GM12878 (cell line): ENCODE results near the gene GFRA1. TPM values are rescaled to one million over a fixed set of nuclear protein-coding genes. Genes with fewer than 3 reads are reported as not detected.

Experiments
- ATAC-seq: fragments of 200-7000 bp; cut with Tn5 transposase; 3 replicates; pipeline ENCODE4 v1.9.1; 2020; ENCODE audit warnings: mild to moderate bottlenecking, moderate library complexity
- BruUV-seq: library from RNA; stranded (reverse); fragments of 400-500 nt; replicated peaks from 2 replicates; lab custom pipeline; 2021; lab: Mats Ljungman, UMichigan
- CTCF ChIA-PET: fragments of 300-600 bp; sonication (Branson Sonifier 250); formaldehyde crosslinking; extraction: SDS; loops from one replicate; lab custom pipeline; 2021; ENCODE audit warnings: inconsistent platforms; lab: Yijun Ruan, JAX
- POLR2A ChIA-PET: fragments of 350-600 bp; formaldehyde crosslinking; extraction: SDS; loops from one replicate; lab custom pipeline; 2021; ENCODE audit warnings: inconsistent platforms; lab: Charles Lee
- RAD21 ChIA-PET: fragments of 300-600 bp; sonication (Branson Sonifier 250); formaldehyde crosslinking; loops from one replicate; lab custom pipeline; 2023; ENCODE audit warnings: antibody characterized with exemption; ENCODE audit not compliant: unreplicated experiment; lab: Charles Lee
- SMC1A ChIA-PET: fragments of 300-600 bp; sonication (Branson Sonifier 250); formaldehyde crosslinking; loops from one replicate; lab custom pipeline; 2023; ENCODE audit not compliant: unreplicated experiment, uncharacterized antibody; lab: Charles Lee
- DNase-seq: peaks from one replicate; pipeline ENCODE4 v3.0.0-alpha.2; 2011; ENCODE audit warnings: low read depth, low spot score
- FAIRE-seq: peaks from 3 replicates; lab custom pipeline; 2011; peaks lifted over from hg19 to GRCh38; lab: Jason Lieb, UNC
- H2AFZ ChIP-seq: 2 replicates; pipeline ENCODE4 v1.6.0; 2011; ENCODE audit warnings: low read depth, low read length, control low read depth; ENCODE audit not compliant: control insufficient read depth
- H3K27ac ChIP-seq: 2 replicates; pipeline ENCODE4 v1.5.1; 2011; ENCODE audit warnings: control low read depth; ENCODE audit not compliant: control insufficient read depth, insufficient read depth
- H3K27me3 ChIP-seq, 2 experiments: replicated peaks in 1 of 2; 2 replicates each; pipeline versions ENCODE4 v1.6.0 to v1.6.1; 2011; ENCODE audit warnings: low read length in 1 of 2; ENCODE audit not compliant: control insufficient read depth in 2 of 2, insufficient read depth in 2 of 2
- H3K36me3 ChIP-seq, 2 experiments: 2 replicates each; pipeline ENCODE4 v1.5.1; 2011; ENCODE audit warnings: low read length in 1 of 2; ENCODE audit not compliant: control insufficient read depth in 2 of 2, insufficient read depth in 2 of 2
- H3K4me1 ChIP-seq: 2 replicates; pipeline ENCODE4 v1.6.1; 2011; ENCODE audit warnings: mild to moderate bottlenecking, low read length, moderate library complexity, mixed read lengths; ENCODE audit not compliant: control insufficient read depth, insufficient read depth
- H3K4me2 ChIP-seq: 2 replicates; pipeline ENCODE4 v1.6.0; 2011; ENCODE audit warnings: control low read depth; ENCODE audit not compliant: control insufficient read depth, insufficient read depth
- H3K4me3 ChIP-seq: fragments of 200-600 bp; sonication (generic); 2 replicates; pipeline ENCODE4 v1.5.1; 2016
- H3K79me2 ChIP-seq: 2 replicates; pipeline ENCODE4 v1.6.0; 2011; ENCODE audit warnings: low read length; ENCODE audit not compliant: control insufficient read depth, insufficient read depth
- H3K9ac ChIP-seq: 2 replicates; pipeline ENCODE4 v1.8.0; 2011; ENCODE audit warnings: low read length, control low read depth, mixed read lengths; ENCODE audit not compliant: control insufficient read depth, insufficient read depth
- H3K9me3 ChIP-seq: replicated peaks from 3 replicates; pipeline ENCODE4 v1.5.1; 2011; ENCODE audit warnings: mild to moderate bottlenecking, low read length; ENCODE audit not compliant: control insufficient read depth, insufficient read depth
- H4K20me1 ChIP-seq: 2 replicates; pipeline ENCODE4 v1.6.0; 2011; ENCODE audit not compliant: control insufficient read depth, insufficient read depth
- CHD2 ChIP-seq: IDR thresholded peaks from 2 replicates; pipeline ENCODE4 v1.6.1; 2011; ENCODE audit warnings: low read depth, low read length, improper control_type of control experiment, borderline replicate concordance
- DPF2 ChIP-seq: fragments of 450-650 bp; IDR thresholded peaks from 2 replicates; pipeline ENCODE4 v1.6.1; 2017; ENCODE audit warnings: mild to moderate bottlenecking
- EGR1 ChIP-seq, 2 experiments: IDR thresholded peaks; 1 replicate in 1 of 2; 2 replicates in 1 of 2; pipeline ENCODE4 v1.6.1; 2011 to 2012; ENCODE audit warnings: low read depth in 2 of 2, low read length in 2 of 2, borderline replicate concordance in 1 of 2, mild to moderate bottlenecking in 1 of 2, moderate library complexity in 1 of 2
- EZH2 ChIP-seq: IDR thresholded peaks from 2 replicates; pipeline ENCODE4 v1.6.1; 2012; ENCODE audit warnings: low read depth, mild to moderate bottlenecking, control low read depth, inconsistent platforms, low read length, borderline replicate concordance; ENCODE audit not compliant: control insufficient read depth
- PKNOX1 ChIP-seq: fragments of 450-650 bp; IDR thresholded peaks from 2 replicates; pipeline ENCODE4 v1.6.1; 2016; ENCODE audit warnings: mild to moderate bottlenecking
- RFX5 ChIP-seq: IDR thresholded peaks from 2 replicates; pipeline ENCODE4 v1.6.1; 2011; ENCODE audit warnings: low read depth, low read length, improper control_type of control experiment
- STAT1 ChIP-seq: fragments of 450-650 bp; conservative IDR thresholded peaks from 2 replicates; pipeline ENCODE4 v1.6.1; 2014; ENCODE audit warnings: antibody characterized with exemption, mild to moderate bottlenecking
- WGBS: methylation state at CpG from one replicate; pipeline ENCODE4 v1.1.6; 2016; ENCODE audit warnings: low lambda C conversion rate; ENCODE audit not compliant: insufficient replicate concordance, insufficient coverage; ENCODE audit errors: missing lambda C conversion rate; 5-methylcytosine and 5-hydroxymethylcytosine counted together
- in situ Hi-C: fragments of 300-500 bp; cut with MboI; formaldehyde crosslinking; loops from 9 replicates; pipeline ENCODE4 v1.14.3; 2018; ENCODE audit warnings: mixed read lengths
- intact Hi-C: fragments of 100-400 bp; cut with micrococcal nuclease; formaldehyde crosslinking; loops from one replicate; pipeline ENCODE4 v1.14.2; 2022; ENCODE audit not compliant: unreplicated experiment
- polyA plus RNA-seq, 11 experiments: library from polyadenylated mRNA; depleted of rRNA in 4 of 11; unstranded in 6 of 11; stranded (reverse) in 5 of 11; fragments of >200 nt; fragmentation: Nextera tagmentation in 4 of 11; fragmentation: Illumina TruSeq in 1 of 11; extraction: Ambion mirVana in 4 of 11; extraction: Trizol in 1 of 11; gene quantifications; 1 replicate in 1 of 11; 2 replicates in 10 of 11; pipeline versions ENCODE4 v1.2.1 to v1.2.3, GENCODE V29; 2011 to 2016; ENCODE audit warnings: inconsistent platforms in 2 of 11, missing spikeins in 2 of 11, low read depth in 1 of 11
- total RNA-seq, 4 experiments: library from RNA; depleted of rRNA in 3 of 4; stranded (reverse); fragments of >200 nt in 3 of 4; fragmentation: Illumina TruSeq in 1 of 4; extraction: Trizol in 1 of 4; gene quantifications; 2 replicates each; pipeline versions ENCODE4 v1.2.1 to v1.2.3, GENCODE V29; 2013 to 2021

The GFRA1 gene
- total and polyA plus RNA-seq, 10 of the 15 experiments (the other 5 are each of a cell fraction or from before 2014, with no cell fraction given), result 0.05 to 0.19 TPM; not detected in 8

DNA sequence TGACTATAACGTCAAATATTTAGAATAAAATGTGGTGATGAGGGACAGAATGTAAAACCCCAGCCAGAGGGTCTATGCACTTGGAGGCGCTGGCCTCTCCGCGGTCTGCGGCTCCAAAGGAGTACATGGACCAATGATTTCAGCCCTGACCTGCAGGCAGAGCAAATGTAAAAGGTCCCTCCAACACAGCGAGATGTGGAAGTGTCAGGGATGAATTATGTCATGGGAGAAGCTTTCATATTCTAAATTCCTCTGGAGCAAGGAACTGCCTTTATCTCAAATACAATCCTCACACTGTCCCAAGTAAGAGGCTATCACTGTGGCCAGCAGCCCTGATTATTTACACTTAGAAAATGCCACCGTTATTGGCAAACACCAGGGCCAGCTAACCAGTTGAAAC is 139.4 kb downstream of the GFRA1 start:
- Histone ChIP-seq H2AFZ (no peak overlapping the region), H3K79me2 (no peaks in the 10 kb centered on the region), H3K36me3 (no peaks in the 10 kb centered on the region), H3K9ac (no peak overlapping the region), H3K9me3 (no peaks in the 10 kb centered on the region), H3K4me1 (no peaks in the 10 kb centered on the region), H3K27ac (no peak overlapping the region), H3K4me2 (no peak overlapping the region), H3K27me3 (no peaks in the 10 kb centered on the region), H4K20me1 (no peaks in the 10 kb centered on the region), H3K4me3 (no peak overlapping the region)
- in situ Hi-C loops (no loop called here), intact Hi-C loops (no loop called here)
- FAIRE-seq (no peak), DNase-seq (no peak), ATAC-seq (no peak)
- WGBS, result 30% methylated on average over 7 of the region's 7 CpGs
- CTCF ChIA-PET, result no interaction called here
- TF ChIP-seq DPF2, result no peak
- no peak for TF ChIP-seq EGR1 (IDR thresholded peaks at IDR 0.05; ENCODE audit: borderline replicate concordance in 1 of 2, low read depth in 2 of 2, low read length in 2 of 2)
- TF ChIP-seq EZH2, result no peak
- TF ChIP-seq PKNOX1, result no peak
- no peak for TF ChIP-seq STAT1
- no peak for TF ChIP-seq RFX5
- TF ChIP-seq CHD2, result no peak
- no TSS peak for BruUV-seq
- SMC1A ChIA-PET, result no interaction called here
- RAD21 ChIA-PET, result no interaction called here
- POLR2A ChIA-PET, result no interaction called here
